Stimulated activated CD8-positive, alpha-beta memory T cell treated with anti-CD3 and anti-CD28 coated beads, Interleukin-4, amount 100 ng/mL, for 1 hour (primary cell): ENCODE results near the gene CRX.
A peak's percentile ranks its signal among the peaks of the same experiment; 100 is the strongest.
"Not testable (repeated sequence)": the region's sequence is repeated elsewhere in the genome, so short reads cannot be mapped to it uniquely, and the experiment has no call there.

ENCODE experiments used
- DNase-seq, 2 donors: peaks; one replicate each; pipeline ENCODE4 v3.0.0-alpha.2; 2020; ENCODE audit warnings: low read depth in 2 of 2, low spot score in 1 of 2

Gene CRX

GRCh38 chr19:47821460-47822020 lies at the start of gene CRX:
CRX (plus strand) TSS chr19:47821937; CDS start chr19:47834444, 12,507 bp downstream.
- no peak for DNase-seq

- no peak for DNase-seq
These were observed 45.2 kb upstream of the CRX start for GRCh38 chr19:47776568-47776967.

GRCh38 chr19:47777245-47778048 lies 44.3 kb upstream of the CRX start:
- DNase-seq = not testable (repeated sequence)

GRCh38 chr19:47778049-47778953 lies 43.4 kb upstream of the CRX start, which contains the start of gene SELENOW:
SELENOW (plus strand) TSS chr19:47778703; CDS start chr19:47778786, 83 bp downstream.
- DNase-seq = peak; percentile 50 to 56

- no peak for DNase-seq
These were observed 42.8 kb upstream of the CRX start for GRCh38 chr19:47778954-47779351.

GRCh38 chr19:47779524-47780214 lies 42.1 kb upstream of the CRX start:
- DNase-seq = no peak

- no peak for DNase-seq
These were observed 41.6 kb upstream of the CRX start for GRCh38 chr19:47780215-47780551.

- DNase-seq = no peak
These were observed 40.0 kb upstream of the CRX start for GRCh38 chr19:47781590-47782262.

- no peak for DNase-seq
These were observed 35.2 kb upstream of the CRX start for GRCh38 chr19:47786566-47786965.

GRCh38 chr19:47787307-47787706 lies 34.4 kb upstream of the CRX start:
- DNase-seq = not testable (repeated sequence)

- DNase-seq = not testable (repeated sequence)
These were observed 31.9 kb upstream of the CRX start for GRCh38 chr19:47789811-47790210.

GRCh38 chr19:47790398-47790814 lies 31.3 kb upstream of the CRX start:
- DNase-seq = peak; percentile 73 to 84

- no peak for DNase-seq
These were observed 29.1 kb upstream of the CRX start for GRCh38 chr19:47792616-47793015.

- DNase-seq = no peak
These were observed 27.2 kb upstream of the CRX start for GRCh38 chr19:47794526-47794925.

- DNase-seq = no peak
These were observed 25.0 kb upstream of the CRX start for GRCh38 chr19:47796785-47797184.

GRCh38 chr19:47797996-47798903 lies 23.5 kb upstream of the CRX start:
- no peak for DNase-seq

GRCh38 chr19:47798904-47799266 lies 22.9 kb upstream of the CRX start:
- DNase-seq = no peak

- no peak for DNase-seq
These were observed 20.5 kb upstream of the CRX start for GRCh38 chr19:47801270-47801669.

- DNase-seq = no peak
These were observed 19.2 kb upstream of the CRX start for GRCh38 chr19:47802521-47803043.
